Epidermal melanocyte (primary cell): Measurements from ENCODE around the gene CBX5.
A peak's percentile ranks its signal among the peaks of the same experiment; 100 is the strongest.
"Not testable (repeated sequence)": the region's sequence is repeated elsewhere in the genome, so short reads cannot be mapped to it uniquely, and the experiment has no call there.

Experiments
- DNase-seq: peaks from one replicate; pipeline ENCODE4 v3.0.0; 2011; ENCODE audit warnings: low spot score; ENCODE audit not compliant: insufficient read length

The CBX5 gene

DNA sequence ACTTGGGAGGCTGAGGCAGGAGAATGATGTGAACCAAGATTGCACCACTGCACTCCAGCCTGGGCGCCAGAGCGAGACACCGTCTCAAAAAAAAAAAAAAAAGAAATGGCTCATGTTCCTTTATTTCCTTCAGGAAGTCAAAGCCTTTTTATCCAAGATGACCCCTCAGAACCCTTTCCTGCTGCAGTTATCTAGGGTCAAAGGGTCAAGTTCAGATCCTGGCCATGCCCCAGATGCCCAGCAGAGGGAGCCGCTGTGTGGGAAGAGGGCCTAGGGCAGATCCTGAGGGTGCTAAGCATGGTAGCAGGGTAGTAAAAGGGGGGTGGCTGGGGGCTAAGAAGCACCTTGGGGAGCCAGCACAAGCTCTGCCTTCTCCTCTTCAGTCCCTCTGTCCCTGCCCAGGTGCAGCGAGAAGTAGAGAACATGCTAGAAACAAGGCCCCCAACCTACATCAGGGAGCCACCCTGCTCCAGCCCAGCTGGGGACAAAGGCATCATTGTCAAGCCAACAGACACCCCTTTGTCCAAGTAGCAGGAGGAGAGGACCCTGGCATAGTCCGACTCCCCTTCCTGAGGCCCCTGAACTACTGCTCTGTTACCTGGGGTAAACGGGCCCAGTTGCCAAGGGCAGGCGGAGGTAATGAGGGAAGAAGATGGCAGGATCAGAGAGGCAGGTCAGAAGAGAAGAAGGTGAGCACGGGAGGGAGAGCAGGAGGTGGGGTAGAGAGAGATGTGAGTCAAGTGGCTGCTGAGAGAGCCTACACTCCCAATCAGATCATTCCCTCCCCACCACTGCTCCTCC lies 14.4 kb upstream of the CBX5 start:
- DNase-seq, result peak; percentile 77

DNA sequence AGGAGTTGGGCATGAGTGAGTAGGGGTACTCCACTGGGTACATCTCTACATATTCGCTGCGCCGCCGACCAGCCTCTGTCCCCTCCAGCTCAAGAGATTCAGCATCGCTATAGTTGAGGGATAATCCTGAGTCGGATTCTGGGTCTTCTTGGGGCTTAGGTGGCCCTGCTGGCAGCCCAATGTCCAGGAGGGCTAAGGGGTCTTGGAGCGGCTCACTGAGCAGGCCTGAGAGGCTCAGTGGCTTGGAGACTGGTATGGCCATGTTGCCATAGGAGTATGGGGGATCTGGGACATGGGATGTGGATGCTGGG lies 13.0 kb upstream of the CBX5 start:
- no peak for DNase-seq

- DNase-seq, result no peak
Measured at GRCh38 chr12:54292083-54292930, 12.4 kb upstream of the CBX5 start.

- DNase-seq, result no peak
Measured at GRCh38 chr12:54287261-54288157, 7.6 kb upstream of the CBX5 start.

DNA sequence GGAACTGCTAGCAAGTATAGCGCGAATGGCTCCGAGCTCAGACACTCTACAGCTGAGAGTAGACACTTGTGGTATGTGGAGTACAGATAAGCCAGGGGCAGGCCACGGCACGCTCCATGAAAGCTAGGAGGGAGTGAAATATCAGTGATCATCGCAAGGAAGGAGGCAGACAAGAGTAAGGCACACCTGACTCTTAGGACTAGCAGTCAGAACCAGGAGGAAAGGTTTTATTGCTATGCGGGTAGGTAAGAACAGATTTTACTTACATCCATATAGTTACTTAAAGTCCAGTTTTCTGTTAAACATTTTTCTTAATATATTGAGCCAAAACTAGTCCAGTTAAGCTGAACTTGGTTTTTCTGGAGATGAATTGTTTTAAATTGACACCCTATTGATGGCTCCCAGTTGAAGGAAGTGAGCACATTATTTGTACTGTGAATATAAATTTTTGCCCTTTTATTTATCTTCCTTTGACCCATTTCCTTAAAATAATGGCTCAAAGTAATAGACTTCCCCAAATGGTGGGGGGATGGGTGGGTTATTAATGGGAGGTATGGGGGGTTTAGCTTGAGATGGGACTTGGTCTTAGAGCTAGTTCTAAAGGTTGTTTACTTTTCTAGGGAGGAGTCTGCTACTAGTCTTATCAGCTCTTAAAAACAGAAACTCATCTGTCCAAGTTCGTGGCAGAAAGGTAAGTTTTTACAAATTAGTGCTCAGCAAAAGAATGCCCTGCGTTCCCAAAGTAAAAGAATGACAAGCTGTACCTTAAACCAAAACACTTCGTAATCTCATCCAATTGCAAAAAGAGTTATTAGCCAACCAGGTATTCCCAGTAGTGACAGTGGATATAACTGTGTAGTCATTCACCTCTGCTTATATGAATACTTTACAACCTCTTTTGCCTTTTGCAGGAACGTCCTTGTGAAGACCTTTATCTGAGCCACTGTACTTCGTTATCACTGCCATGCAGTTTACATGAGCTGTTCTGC lies 6.4 kb upstream of the CBX5 start:
- no peak for DNase-seq

DNA sequence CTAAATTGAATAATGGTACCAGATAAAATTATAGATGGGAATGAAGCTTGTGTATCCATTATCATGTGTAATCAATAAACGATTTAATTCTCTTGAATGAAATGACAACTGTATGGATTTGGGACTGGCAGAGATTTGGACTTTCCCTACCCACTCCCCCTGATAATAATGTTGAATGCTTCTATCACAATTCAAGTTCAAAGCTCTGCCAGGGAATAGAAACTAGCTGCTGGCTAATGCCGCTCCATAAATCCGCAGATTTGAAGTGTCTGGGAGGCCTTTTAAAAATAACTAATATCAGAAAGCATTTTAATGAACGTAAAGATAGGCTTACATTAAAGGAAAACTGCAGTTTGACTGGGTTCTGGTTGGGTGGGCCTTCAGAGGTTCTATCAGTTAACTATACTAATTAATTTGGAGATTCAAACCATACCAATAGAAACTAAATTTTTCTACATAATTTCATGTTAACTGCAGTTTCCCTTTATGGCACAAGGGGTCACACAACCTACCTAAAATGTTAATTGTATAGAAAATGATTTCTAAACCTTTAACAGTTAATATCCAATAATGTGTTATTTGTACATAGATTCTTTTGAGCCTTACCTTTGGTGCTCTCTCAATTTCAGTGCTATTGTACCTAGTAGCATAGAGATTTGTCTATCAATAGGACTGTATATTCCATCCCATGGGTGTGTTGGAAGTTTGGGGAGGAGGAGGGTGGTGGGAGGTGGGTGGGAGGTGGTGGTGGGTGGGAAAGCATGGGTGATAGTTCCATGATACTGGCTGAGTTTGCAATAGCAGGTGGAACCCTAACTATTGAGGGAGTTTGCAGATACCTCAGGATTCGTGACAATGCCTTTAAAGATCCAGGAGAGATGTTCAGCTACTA lies 5.5 kb upstream of the CBX5 start:
- DNase-seq, result no peak

DNA sequence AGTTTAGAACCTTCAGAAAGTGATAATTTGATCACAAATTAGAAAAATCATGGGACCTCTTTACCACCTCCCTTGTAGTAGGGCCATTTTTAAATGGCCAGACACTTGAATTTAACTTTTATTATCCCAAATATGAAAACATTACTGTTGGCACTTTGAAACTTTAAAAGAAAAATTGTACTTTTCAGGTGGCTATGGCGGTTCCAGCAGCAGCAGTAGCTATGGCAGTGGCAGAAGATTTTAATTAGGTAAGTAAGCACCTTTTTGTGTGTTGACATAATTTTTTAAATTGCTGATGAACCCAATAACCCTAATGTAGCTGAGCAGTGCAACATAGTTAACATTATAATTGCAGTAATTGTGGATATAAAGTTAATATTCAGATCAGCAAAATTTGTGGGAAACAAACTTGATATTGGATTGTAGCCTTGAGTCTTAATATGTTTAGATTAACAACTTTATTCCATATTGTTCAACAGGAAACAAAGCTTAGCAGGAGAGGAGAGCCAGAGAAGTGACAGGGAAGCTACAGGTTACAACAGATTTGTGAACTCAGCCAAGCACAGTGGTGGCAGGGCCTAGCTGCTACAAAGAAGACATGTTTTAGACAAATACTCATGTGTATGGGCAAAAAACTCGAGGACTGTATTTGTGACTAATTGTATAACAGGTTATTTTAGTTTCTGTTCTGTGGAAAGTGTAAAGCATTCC lies 4.3 kb upstream of the CBX5 start:
- not testable (repeated sequence) for DNase-seq

- no peak for DNase-seq
Measured at GRCh38 chr12:54282949-54283593, 3.1 kb upstream of the CBX5 start.

DNA sequence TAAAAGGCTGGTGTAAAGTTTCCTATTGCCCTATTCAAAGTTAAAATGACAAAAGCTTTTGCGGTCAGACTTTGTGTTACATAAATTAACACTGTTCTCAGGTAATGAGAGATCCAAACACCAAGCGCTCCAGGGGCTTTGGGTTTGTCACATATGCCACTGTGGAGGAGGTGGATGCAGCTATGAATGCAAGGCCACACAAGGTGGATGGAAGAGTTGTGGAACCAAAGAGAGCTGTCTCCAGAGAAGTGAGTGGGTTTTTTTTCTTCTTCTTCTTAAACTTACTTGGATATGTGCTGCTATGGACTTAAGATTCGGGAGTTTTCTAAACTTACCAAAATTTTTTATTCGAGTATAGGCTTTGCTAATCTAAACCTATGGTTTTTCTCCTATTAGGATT lies 1.8 kb upstream of the CBX5 start:
- DNase-seq, result not testable (repeated sequence)

DNA sequence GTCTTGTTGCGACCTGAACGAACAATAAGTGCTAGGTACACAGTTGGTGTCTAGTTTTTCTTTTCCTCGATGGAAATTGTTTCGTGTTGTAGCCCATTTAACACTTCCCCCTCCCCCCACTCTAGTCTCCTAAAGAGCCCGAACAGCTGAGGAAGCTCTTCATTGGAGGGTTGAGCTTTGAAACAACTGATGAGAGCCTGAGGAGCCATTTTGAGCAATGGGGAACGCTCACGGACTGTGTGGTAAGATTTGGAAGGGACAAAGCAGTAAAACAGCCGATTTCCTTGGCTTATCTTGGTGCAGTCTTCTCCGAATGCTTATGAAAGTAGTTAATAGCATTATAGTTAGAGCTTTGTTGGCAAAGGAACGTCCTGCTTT lies 1.3 kb upstream of the CBX5 start:
- not testable (repeated sequence) for DNase-seq

DNA sequence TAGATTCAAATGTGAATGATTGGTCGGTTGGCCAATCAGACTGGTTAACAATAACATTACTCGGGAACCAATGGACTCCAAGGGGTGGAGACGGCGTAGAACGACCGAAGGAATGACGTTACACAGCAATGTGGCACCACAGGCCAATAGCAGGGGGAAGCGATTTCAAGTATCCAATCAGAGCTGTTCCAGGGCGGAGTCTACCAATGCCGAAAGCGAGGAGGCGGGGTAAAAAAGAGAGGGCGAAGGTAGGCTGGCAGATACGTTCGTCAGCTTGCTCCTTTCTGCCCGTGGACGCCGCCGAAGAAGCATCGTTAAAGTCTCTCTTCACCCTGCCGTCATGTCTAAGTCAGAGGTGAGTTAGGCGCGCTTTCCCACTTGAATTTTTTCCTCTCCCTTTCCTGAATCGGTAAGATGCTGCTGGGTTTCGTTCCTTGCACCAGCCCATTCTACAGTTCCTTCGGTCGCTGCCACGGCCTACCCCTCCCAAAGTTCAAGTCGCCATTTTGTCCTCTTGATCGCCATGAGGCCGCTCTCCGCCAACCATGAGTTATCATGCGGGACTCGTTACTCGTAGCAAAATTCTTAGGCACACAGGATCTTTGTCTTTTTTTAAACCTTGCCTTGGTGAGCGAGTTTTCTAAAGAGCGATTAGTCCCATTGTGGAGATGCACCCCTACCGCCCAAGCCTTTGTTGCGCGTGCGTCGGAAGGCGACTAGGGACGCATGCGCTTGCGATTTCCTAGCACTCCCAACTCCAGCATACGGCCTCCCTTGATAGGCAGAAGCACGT lies 742 bp upstream of the CBX5 start, which contains the start of gene HNRNPA1:
HNRNPA1 (plus strand) TSS at position 259 of the 793 bp plus-strand sequence; CDS start at position 341, 82 bp downstream.
- DNase-seq, result peak; percentile 97

- DNase-seq, result no peak
Measured at GRCh38 chr12:54279227-54279631, 693 bp downstream of the CBX5 start.

DNA sequence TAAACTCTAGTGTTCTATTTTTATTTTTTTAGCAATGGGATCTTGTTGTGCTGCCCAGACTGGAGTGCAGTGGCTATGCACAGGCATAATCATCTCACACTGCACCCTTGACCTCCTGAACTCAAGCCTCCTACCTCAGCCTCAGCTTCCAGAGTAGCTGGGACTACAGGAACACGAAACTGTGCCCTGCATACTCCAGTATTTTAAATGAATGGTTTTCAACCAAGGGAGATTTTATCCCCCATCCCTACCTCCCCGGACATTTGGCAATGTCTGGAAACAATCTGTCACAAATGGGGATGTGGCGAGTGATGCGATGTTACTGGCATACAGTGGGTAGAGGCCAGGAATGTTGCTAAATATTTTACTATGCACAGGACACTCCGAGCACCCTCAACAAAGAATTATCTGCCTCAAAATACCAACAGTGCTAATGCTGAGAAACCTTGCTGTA lies 2.1 kb downstream of the CBX5 start:
- no peak for DNase-seq

GRCh38 chr12:54276368-54276767 lies 3.6 kb downstream of the CBX5 start:
- no peak for DNase-seq

GRCh38 chr12:54273981-54274380 lies 5.9 kb downstream of the CBX5 start:
- no peak for DNase-seq

DNA sequence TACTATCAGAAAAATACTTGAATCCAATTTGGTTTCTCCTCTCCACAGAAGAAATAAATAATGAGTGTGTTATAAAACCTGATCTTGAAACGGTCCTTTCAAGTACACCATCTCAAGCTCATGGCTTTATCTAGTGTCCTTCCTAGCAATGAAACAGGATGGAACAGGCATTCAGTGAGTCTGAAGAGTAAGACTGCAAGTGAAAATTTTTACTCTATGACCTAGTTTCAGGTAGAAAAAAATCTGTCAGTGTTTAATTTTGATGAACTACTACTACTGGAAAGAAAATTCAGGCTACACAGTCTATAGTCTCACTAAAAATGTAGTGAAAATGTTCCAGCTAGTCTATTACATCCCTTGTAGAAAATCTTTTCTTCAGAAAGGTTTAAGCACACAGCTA lies 7.7 kb downstream of the CBX5 start:
- no peak for DNase-seq

- no peak for DNase-seq
Measured at GRCh38 chr12:54270345-54270744, 9.6 kb downstream of the CBX5 start.
